ENCODE measurements around the gene IPO9.

Gene IPO9

GRCh38 chr1:201828820-201829774 lies at the start of gene IPO9:
TSS of gene IPO9 (plus strand) at chr1:201829157. CDS start at chr1:201829210, 53 bp downstream.
- no peaks in the 10 kb centered on the region for H3K9me3 ChIP-seq (ENCODE audit: control insufficient read depth, insufficient read depth, low read length)
- peaks cover 3% of the 10 kb centered on the region for H3K36me3 ChIP-seq (ENCODE audit: control insufficient read depth, insufficient read depth, low read length)
- peak within 1 kb of the TSS; percentile 100 for H3K9ac ChIP-seq (ENCODE audit: low read depth, low read length)
- peaks cover 16% of the 10 kb centered on the region for H3K4me1 ChIP-seq (ENCODE audit: control insufficient read depth, insufficient read depth, low read length)
- peak within 1 kb of the TSS; percentile 100 for H3K4me3 ChIP-seq (ENCODE audit: low read depth, low read length)
- no peaks in the 10 kb centered on the region for H3K27me3 ChIP-seq (ENCODE audit: control insufficient read depth, insufficient read depth, low read length)

- Histone ChIP-seq H3K9me3 (ENCODE audit: control insufficient read depth, insufficient read depth, low read length) (no peaks in the 10 kb centered on the region), H3K9ac (ENCODE audit: low read depth, low read length) (no peak overlapping the region), H3K36me3 (ENCODE audit: control insufficient read depth, insufficient read depth, low read length) (peaks cover 29% of the 10 kb centered on the region), H3K4me1 (ENCODE audit: control insufficient read depth, insufficient read depth, low read length) (no peaks in the 10 kb centered on the region), H3K4me3 (ENCODE audit: low read depth, low read length) (no peak overlapping the region), H3K27me3 (ENCODE audit: control insufficient read depth, insufficient read depth, low read length) (no peaks in the 10 kb centered on the region)
Observed at GRCh38 chr1:201779351-201779880, 49.5 kb upstream of the IPO9 start.

GRCh38 chr1:201780952-201781351 lies 48.0 kb upstream of the IPO9 start:
- H3K9ac ChIP-seq (ENCODE audit: low read depth, low read length): no peak overlapping the region
- H3K9me3 ChIP-seq (ENCODE audit: control insufficient read depth, insufficient read depth, low read length): no peaks in the 10 kb centered on the region
- no peak overlapping the region for H3K4me3 ChIP-seq (ENCODE audit: low read depth, low read length)
- H3K36me3 ChIP-seq (ENCODE audit: control insufficient read depth, insufficient read depth, low read length): peaks cover 35% of the 10 kb centered on the region
- H3K4me1 ChIP-seq (ENCODE audit: control insufficient read depth, insufficient read depth, low read length): no peaks in the 10 kb centered on the region
- H3K27me3 ChIP-seq (ENCODE audit: control insufficient read depth, insufficient read depth, low read length): no peaks in the 10 kb centered on the region

GRCh38 chr1:201781437-201781836 lies 47.5 kb upstream of the IPO9 start:
- Histone ChIP-seq H3K36me3 (ENCODE audit: control insufficient read depth, insufficient read depth, low read length) (peaks cover 39% of the 10 kb centered on the region), H3K4me3 (ENCODE audit: low read depth, low read length) (no peak overlapping the region), H3K27me3 (ENCODE audit: control insufficient read depth, insufficient read depth, low read length) (no peaks in the 10 kb centered on the region), H3K9me3 (ENCODE audit: control insufficient read depth, insufficient read depth, low read length) (no peaks in the 10 kb centered on the region), H3K4me1 (ENCODE audit: control insufficient read depth, insufficient read depth, low read length) (no peaks in the 10 kb centered on the region), H3K9ac (ENCODE audit: low read depth, low read length) (no peak overlapping the region)

- no peak overlapping the region for H3K9ac ChIP-seq (ENCODE audit: low read depth, low read length)
- H3K4me3 ChIP-seq (ENCODE audit: low read depth, low read length): no peak overlapping the region
- H3K9me3 ChIP-seq (ENCODE audit: control insufficient read depth, insufficient read depth, low read length): no peaks in the 10 kb centered on the region
- H3K27me3 ChIP-seq (ENCODE audit: control insufficient read depth, insufficient read depth, low read length): no peaks in the 10 kb centered on the region
- peaks cover 40% of the 10 kb centered on the region for H3K36me3 ChIP-seq (ENCODE audit: control insufficient read depth, insufficient read depth, low read length)
- no peaks in the 10 kb centered on the region for H3K4me1 ChIP-seq (ENCODE audit: control insufficient read depth, insufficient read depth, low read length)
Observed at GRCh38 chr1:201782353-201782752, 46.6 kb upstream of the IPO9 start.

DNA sequence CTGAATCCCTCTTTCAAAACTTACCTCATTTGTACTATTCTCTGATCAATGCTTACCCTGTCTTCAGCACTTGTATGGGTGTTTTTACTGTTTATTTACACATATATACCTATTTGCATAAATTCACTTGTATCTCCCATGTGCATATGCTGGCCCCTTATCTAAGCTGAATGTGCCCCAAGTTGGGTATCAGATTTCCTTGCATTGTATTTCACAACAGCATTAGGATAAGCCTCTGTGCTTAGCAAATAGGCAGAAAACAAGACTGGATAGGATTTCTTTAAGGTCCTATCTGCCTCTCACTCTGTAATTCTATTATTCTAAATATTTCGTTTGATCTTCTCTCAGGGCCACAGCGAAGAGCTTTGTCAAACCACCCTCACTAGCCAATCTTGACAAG lies 45.9 kb upstream of the IPO9 start:
- Histone ChIP-seq H3K9me3 (ENCODE audit: control insufficient read depth, insufficient read depth, low read length) (no peaks in the 10 kb centered on the region), H3K4me1 (ENCODE audit: control insufficient read depth, insufficient read depth, low read length) (no peaks in the 10 kb centered on the region), H3K9ac (ENCODE audit: low read depth, low read length) (no peak overlapping the region), H3K27me3 (ENCODE audit: control insufficient read depth, insufficient read depth, low read length) (no peaks in the 10 kb centered on the region), H3K36me3 (ENCODE audit: control insufficient read depth, insufficient read depth, low read length) (peaks cover 46% of the 10 kb centered on the region), H3K4me3 (ENCODE audit: low read depth, low read length) (no peak overlapping the region)

- no peak overlapping the region for H3K9ac ChIP-seq (ENCODE audit: low read depth, low read length)
- H3K4me3 ChIP-seq (ENCODE audit: low read depth, low read length): no peak overlapping the region
- no peaks in the 10 kb centered on the region for H3K27me3 ChIP-seq (ENCODE audit: control insufficient read depth, insufficient read depth, low read length)
- peaks cover 51% of the 10 kb centered on the region for H3K36me3 ChIP-seq (ENCODE audit: control insufficient read depth, insufficient read depth, low read length)
- H3K4me1 ChIP-seq (ENCODE audit: control insufficient read depth, insufficient read depth, low read length): no peaks in the 10 kb centered on the region
- H3K9me3 ChIP-seq (ENCODE audit: control insufficient read depth, insufficient read depth, low read length): no peaks in the 10 kb centered on the region
Observed at GRCh38 chr1:201783572-201783971, 45.4 kb upstream of the IPO9 start.

DNA sequence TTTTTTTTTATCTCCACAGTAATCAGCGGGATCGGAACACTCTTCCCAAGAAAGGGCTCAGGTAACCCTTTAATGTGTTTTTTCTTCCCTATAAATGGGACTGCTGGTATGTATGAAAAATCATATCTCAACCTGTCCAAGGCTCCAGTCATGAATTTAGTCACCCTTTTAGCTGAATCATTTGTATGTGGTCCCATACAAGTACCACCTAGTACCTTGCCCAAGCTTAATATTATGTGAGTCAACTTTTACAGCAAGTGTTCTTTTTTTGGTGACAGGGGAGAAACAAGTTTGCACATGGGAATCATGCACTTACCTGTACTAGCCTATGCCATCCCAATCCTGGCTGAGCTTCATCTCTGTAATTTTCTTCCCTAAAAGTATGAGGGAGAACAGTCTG lies 43.7 kb upstream of the IPO9 start:
- no peaks in the 10 kb centered on the region for H3K4me1 ChIP-seq (ENCODE audit: control insufficient read depth, insufficient read depth, low read length)
- H3K36me3 ChIP-seq (ENCODE audit: control insufficient read depth, insufficient read depth, low read length): peaks cover 54% of the 10 kb centered on the region
- no peak overlapping the region for H3K9ac ChIP-seq (ENCODE audit: low read depth, low read length)
- no peaks in the 10 kb centered on the region for H3K27me3 ChIP-seq (ENCODE audit: control insufficient read depth, insufficient read depth, low read length)
- H3K4me3 ChIP-seq (ENCODE audit: low read depth, low read length): no peak overlapping the region
- H3K9me3 ChIP-seq (ENCODE audit: control insufficient read depth, insufficient read depth, low read length): no peaks in the 10 kb centered on the region

DNA sequence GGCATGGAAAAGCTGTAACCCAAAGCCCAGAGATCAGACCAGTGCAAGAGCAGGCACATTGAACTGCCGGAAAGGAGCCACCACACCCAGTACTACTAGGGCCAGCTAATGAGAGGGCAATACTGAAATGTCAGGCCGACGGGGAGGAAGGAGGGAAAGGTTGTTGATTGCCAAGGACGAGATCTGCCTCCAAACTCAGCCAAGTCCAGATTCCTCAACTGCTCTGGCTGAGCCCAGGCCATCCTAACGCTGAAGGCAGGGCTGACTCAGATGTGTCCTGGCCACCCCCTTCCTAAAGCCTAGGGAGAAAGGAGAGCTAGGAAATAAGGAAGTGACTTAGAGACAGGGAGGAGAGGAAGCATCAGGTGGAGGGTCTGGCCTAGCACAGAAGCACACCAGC lies 42.1 kb upstream of the IPO9 start:
- Histone ChIP-seq H3K27me3 (ENCODE audit: control insufficient read depth, insufficient read depth, low read length) (no peaks in the 10 kb centered on the region), H3K4me3 (ENCODE audit: low read depth, low read length) (no peak overlapping the region), H3K9me3 (ENCODE audit: control insufficient read depth, insufficient read depth, low read length) (no peaks in the 10 kb centered on the region), H3K36me3 (ENCODE audit: control insufficient read depth, insufficient read depth, low read length) (peaks cover 48% of the 10 kb centered on the region), H3K9ac (ENCODE audit: low read depth, low read length) (no peak overlapping the region), H3K4me1 (ENCODE audit: control insufficient read depth, insufficient read depth, low read length) (no peaks in the 10 kb centered on the region)

DNA sequence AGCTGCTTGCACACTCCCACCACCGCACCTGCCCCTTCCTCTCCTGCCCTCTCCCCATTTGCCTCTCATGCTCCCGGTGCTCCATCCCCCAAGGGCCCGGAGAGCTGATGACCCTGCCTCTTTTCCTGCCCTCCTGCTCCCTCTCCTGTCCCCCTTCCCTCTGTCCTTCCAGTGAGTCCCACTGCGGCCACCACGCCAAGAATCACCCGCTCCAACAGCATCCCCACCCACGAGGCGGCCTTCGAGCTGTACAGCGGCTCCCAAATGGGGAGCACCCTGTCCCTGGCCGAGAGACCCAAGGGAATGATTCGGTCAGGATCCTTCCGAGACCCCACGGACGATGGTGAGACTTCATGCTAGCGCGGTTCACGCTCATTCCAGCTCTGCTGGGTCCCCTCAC lies 40.7 kb upstream of the IPO9 start:
- H3K9ac ChIP-seq (ENCODE audit: low read depth, low read length): no peak overlapping the region
- H3K27me3 ChIP-seq (ENCODE audit: control insufficient read depth, insufficient read depth, low read length): no peaks in the 10 kb centered on the region
- H3K4me3 ChIP-seq (ENCODE audit: low read depth, low read length): no peak overlapping the region
- H3K9me3 ChIP-seq (ENCODE audit: control insufficient read depth, insufficient read depth, low read length): no peaks in the 10 kb centered on the region
- H3K4me1 ChIP-seq (ENCODE audit: control insufficient read depth, insufficient read depth, low read length): no peaks in the 10 kb centered on the region
- peaks cover 35% of the 10 kb centered on the region for H3K36me3 ChIP-seq (ENCODE audit: control insufficient read depth, insufficient read depth, low read length)

- no peak overlapping the region for H3K4me3 ChIP-seq (ENCODE audit: low read depth, low read length)
- H3K9me3 ChIP-seq (ENCODE audit: control insufficient read depth, insufficient read depth, low read length): no peaks in the 10 kb centered on the region
- H3K27me3 ChIP-seq (ENCODE audit: control insufficient read depth, insufficient read depth, low read length): no peaks in the 10 kb centered on the region
- H3K4me1 ChIP-seq (ENCODE audit: control insufficient read depth, insufficient read depth, low read length): no peaks in the 10 kb centered on the region
- no peak overlapping the region for H3K9ac ChIP-seq (ENCODE audit: low read depth, low read length)
- peaks cover 32% of the 10 kb centered on the region for H3K36me3 ChIP-seq (ENCODE audit: control insufficient read depth, insufficient read depth, low read length)
Observed at GRCh38 chr1:201789245-201789644, 39.7 kb upstream of the IPO9 start.

GRCh38 chr1:201790261-201790660 lies 38.7 kb upstream of the IPO9 start:
- Histone ChIP-seq H3K27me3 (ENCODE audit: control insufficient read depth, insufficient read depth, low read length) (no peaks in the 10 kb centered on the region), H3K9me3 (ENCODE audit: control insufficient read depth, insufficient read depth, low read length) (no peaks in the 10 kb centered on the region), H3K4me1 (ENCODE audit: control insufficient read depth, insufficient read depth, low read length) (no peaks in the 10 kb centered on the region), H3K4me3 (ENCODE audit: low read depth, low read length) (no peak overlapping the region), H3K36me3 (ENCODE audit: control insufficient read depth, insufficient read depth, low read length) (peaks cover 40% of the 10 kb centered on the region), H3K9ac (ENCODE audit: low read depth, low read length) (no peak overlapping the region)
